ENCODE measurements around the gene PPP2R5C. TPM values are rescaled to one million over a fixed set of nuclear protein-coding genes. Genes with fewer than 3 reads are reported as not detected.

Gene PPP2R5C
- total RNA-seq, 4 donors from 2014 or later: 66.2 to 211 (median 116) TPM

DNA sequence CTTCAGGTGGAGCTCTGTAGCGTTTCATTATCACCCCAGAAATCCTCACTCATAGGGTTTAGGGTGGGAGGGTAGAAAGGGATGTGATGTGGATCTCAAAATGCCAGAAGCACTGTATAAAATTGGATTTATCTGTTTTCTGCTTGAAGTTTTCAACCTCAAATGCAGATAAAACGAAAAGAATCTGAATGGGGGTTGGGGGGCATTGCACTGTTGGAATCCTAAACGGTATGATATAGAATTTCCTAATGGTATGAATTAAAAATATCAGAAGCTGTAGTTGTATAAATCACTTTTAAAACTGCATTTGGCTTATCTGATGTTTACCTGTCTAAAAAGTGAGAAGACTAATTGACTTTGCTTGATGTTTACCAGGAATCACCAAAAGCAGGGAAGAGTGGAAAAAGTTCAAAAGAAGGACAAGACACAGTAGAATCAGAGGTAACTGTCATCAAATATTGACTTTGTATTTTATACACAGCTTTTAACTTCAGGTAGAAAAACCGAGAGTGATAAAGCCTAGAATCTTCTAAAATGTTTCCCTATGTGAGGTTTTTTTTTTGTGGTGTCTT lies 1.1 kb downstream of the PPP2R5C start:
- Histone ChIP-seq H3K9me3 (no peaks in the 10 kb centered on the region), H3K27ac (peak overlapping the region; percentile 87 to 95 (median 92)), H3K36me3 (no peaks in the 10 kb centered on the region), H3K4me1 (peaks cover 13 to 38% (median 24%) of the 10 kb centered on the region in 4 donors), H3K4me3 (peak overlapping the region; percentile 85 to 99 (median 88)), H3K27me3 (no peaks in the 10 kb centered on the region)
- TF ChIP-seq EP300 (IDR thresholded peaks at IDR 0.05; ENCODE audit: low read depth): no peak
- TF ChIP-seq POLR2A (IDR thresholded peaks at IDR 0.05): no peak
- no peak for DNase-seq
- in situ Hi-C loops (cut with MboI; ENCODE audit: low pct_ligation_motif_present in 1 of 4, low pct_unique_long_range_greater_than_20kb in 1 of 4, low sequenced_read_pairs in 3 of 4) (loop anchor here in 1 of 4 donors (25.0 kb wide), 1 partner anchor 175 kb away; no protein-coding TSS in a partner anchor), intact Hi-C loops (cut with DNase I; ENCODE audit: low total_unique reads) (no loop called here)
- 14 to 19% methylated on average over 4 of the region's 4 CpGs for WGBS, 2 donors (ENCODE audit: low coverage in 1 of 2)

DNA sequence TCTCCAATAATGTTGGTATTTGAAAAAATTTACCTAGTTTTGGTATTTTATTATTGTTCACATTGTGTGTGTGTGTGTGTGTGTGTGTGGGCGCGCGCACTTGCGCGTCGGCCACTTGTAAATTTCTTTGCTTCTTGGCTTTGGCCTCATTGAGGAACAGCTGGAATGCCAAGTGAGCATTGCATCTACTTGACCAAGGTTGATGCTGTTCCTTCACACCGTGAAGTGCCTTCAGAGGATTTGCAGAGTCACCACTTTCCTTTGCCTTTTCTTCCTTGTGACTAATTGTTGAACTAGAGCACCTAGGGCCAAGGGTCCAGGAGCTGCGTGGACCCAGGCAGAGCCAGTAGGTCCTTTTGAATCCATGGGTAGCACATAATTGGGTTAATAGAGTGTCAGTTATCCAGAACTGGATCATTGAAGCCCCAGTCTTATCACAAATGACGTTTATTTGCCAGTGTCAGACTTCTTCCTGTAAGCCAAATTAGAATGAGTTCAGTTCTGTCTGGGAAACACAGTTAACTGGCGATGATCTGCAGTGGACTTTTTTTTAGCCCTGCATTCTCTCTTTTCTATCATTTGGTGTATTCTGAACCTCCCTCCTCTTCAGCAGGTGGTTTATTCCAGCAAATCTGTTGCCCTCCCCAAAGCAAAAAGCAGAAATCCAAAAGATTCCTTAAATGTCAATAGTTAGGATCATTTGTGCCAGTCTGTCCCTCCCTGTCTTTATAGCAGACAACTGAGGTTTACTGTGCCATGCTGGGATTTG lies 2.6 kb downstream of the PPP2R5C start:
- Histone ChIP-seq H3K27ac (peak overlapping the region; percentile 35 to 93 (median 44)), H3K4me1 (peaks cover 13 to 38% (median 24%) of the 10 kb centered on the region in 4 donors), H3K27me3 (no peaks in the 10 kb centered on the region), H3K4me3 (no peak overlapping the region), H3K36me3 (no peaks in the 10 kb centered on the region), H3K9me3 (no peaks in the 10 kb centered on the region)
- in situ Hi-C loops (cut with MboI; ENCODE audit: low pct_ligation_motif_present in 1 of 4, low pct_unique_long_range_greater_than_20kb in 1 of 4, low sequenced_read_pairs in 3 of 4): loop anchor here in 1 of 4 donors (25.0 kb wide), 1 partner anchor 173 kb away; no protein-coding TSS in a partner anchor
- WGBS, 2 donors (ENCODE audit: low coverage in 1 of 2): 66 to 79% methylated on average over 2 to 10 of the region's 10 CpGs
- TF ChIP-seq POLR2A (IDR thresholded peaks at IDR 0.05) (no peak), POLR2AphosphoS5 (IDR thresholded peaks at IDR 0.05) (peak in 1 of 3 donors; percentile 56)
- TF ChIP-seq, protein P1, sequence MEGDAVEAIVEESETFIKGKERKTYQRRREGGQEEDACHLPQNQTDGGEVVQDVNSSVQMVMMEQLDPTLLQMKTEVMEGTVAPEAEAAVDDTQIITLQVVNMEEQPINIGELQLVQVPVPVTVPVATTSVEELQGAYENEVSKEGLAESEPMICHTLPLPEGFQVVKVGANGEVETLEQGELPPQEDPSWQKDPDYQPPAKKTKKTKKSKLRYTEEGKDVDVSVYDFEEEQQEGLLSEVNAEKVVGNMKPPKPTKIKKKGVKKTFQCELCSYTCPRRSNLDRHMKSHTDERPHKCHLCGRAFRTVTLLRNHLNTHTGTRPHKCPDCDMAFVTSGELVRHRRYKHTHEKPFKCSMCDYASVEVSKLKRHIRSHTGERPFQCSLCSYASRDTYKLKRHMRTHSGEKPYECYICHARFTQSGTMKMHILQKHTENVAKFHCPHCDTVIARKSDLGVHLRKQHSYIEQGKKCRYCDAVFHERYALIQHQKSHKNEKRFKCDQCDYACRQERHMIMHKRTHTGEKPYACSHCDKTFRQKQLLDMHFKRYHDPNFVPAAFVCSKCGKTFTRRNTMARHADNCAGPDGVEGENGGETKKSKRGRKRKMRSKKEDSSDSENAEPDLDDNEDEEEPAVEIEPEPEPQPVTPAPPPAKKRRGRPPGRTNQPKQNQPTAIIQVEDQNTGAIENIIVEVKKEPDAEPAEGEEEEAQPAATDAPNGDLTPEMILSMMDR (IDR thresholded peaks at IDR 0.05): no peak
- DNase-seq: peak; percentile 43
- intact Hi-C loops (cut with DNase I; ENCODE audit: low total_unique reads): no loop called here

DNA sequence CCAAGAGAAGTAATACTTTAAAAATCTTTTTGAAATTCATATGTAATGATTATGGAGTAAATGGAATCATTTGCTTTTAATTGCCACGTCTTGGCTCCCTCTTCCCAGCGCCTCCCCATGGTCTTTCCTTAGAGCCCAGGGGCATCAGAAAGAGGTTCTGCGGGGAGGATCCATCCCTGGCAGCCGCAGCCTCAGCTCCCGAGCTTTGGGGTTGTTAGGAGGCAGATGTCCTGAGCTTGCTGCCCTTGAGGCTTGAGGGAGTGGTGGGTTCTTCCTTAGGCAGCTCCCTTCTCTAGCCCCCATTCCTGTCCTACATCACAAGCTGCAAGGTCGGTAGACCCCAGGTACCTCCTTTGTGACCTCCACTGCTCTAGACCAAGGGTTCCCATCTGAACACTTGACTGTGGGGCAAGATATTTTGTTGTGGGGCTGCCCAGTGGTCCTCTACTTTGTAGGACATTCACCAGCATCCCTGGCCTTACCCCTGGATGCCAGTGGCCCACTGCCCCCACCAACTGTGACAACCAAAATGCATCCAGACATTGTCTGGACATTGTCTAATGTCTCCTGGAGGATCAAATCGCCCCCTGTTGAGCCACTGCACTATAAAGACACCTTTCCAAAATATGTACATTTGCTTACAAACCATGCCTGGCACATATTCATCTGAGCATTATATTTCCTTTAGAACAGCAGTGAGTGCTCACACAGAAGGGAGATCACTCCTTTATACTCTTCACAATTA lies 6.3 kb downstream of the PPP2R5C start:
- Histone ChIP-seq H3K4me1 (peaks cover 9 to 32% (median 17%) of the 10 kb centered on the region in 4 donors), H3K9me3 (no peaks in the 10 kb centered on the region), H3K36me3 (no peaks in the 10 kb centered on the region), H3K27me3 (no peaks in the 10 kb centered on the region), H3K27ac (no peak overlapping the region), H3K4me3 (no peak overlapping the region)
- intact Hi-C loops (cut with DNase I; ENCODE audit: low total_unique reads) (no loop called here), in situ Hi-C loops (cut with MboI; ENCODE audit: low pct_ligation_motif_present in 1 of 4, low pct_unique_long_range_greater_than_20kb in 1 of 4, low sequenced_read_pairs in 3 of 4) (loop anchor here in 1 of 4 donors (25.0 kb wide), 1 partner anchor 170 kb away; no protein-coding TSS in a partner anchor)
- DNase-seq: no peak
- TF ChIP-seq POLR2AphosphoS5 (IDR thresholded peaks at IDR 0.05) (no peak), POLR2A (IDR thresholded peaks at IDR 0.05) (no peak), EP300 (IDR thresholded peaks at IDR 0.05; ENCODE audit: low read depth) (no peak)
- TF ChIP-seq, protein P1 (IDR thresholded peaks at IDR 0.05): no peak
- WGBS, 2 donors (ENCODE audit: low coverage in 1 of 2): 85 to 87% methylated on average over 5 to 7 of the region's 7 CpGs

DNA sequence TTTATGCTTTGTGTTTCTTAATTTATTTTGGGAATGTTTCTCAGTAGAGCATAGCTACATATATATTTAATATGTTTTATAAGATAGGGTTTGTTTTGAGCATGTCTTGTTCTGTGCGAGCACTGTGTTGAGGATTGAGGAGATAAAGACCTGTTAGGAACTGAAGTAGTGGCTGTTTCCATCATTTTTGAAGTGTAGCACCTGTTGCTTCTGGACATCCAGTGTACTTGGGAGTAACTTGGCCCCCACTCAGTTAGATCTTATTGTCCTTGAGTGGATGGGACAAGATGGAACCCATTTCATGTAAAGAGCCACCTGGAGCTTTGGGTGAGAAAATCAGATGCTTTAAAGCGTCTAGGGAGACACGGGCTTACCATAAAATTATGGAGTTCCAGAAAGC lies 8.7 kb downstream of the PPP2R5C start:
- Histone ChIP-seq H3K36me3 (no peaks in the 10 kb centered on the region), H3K9me3 (no peaks in the 10 kb centered on the region), H3K27me3 (no peaks in the 10 kb centered on the region), H3K4me1 (peaks cover 0 to 9% (median 3%) of the 10 kb centered on the region in 4 donors), H3K27ac (peak overlapping the region in 1 of 4 donors; percentile 49), H3K4me3 (no peak overlapping the region)
- TF ChIP-seq, protein P1 (IDR thresholded peaks at IDR 0.05): no peak
- TF ChIP-seq POLR2A (IDR thresholded peaks at IDR 0.05) (no peak), EP300 (IDR thresholded peaks at IDR 0.05; ENCODE audit: low read depth) (no peak), POLR2AphosphoS5 (IDR thresholded peaks at IDR 0.05) (no peak)
- 65 to 78% methylated on average over 3 of the region's 3 CpGs for WGBS, 2 donors (ENCODE audit: low coverage in 1 of 2)
- no peak for DNase-seq
- intact Hi-C loops (cut with DNase I; ENCODE audit: low total_unique reads) (loop anchor here (5.0 to 10.0 kb wide), 3 partner anchors 75 to 192 kb away; partner anchors contain the start of gene DYNC1H1), in situ Hi-C loops (cut with MboI; ENCODE audit: low pct_ligation_motif_present in 1 of 4, low pct_unique_long_range_greater_than_20kb in 1 of 4, low sequenced_read_pairs in 3 of 4) (loop anchor here in 3 of 4 donors (10.0 to 25.0 kb wide), 3 partner anchors 75 to 175 kb away; no protein-coding TSS in a partner anchor)

All from transverse colon (tissue), 4 donors.